Aorta (tissue), 5 donors: ENCODE measurements around the gene FEV. TPM values are rescaled to one million over a fixed set of nuclear protein-coding genes. Genes with fewer than 3 reads are reported as not detected.
A peak's percentile ranks its signal among the peaks of the same experiment; 100 is the strongest.

ENCODE experiments used
- ATAC-seq: fragments of 200-7000 bp; cut with Tn5 transposase; one replicate; pipeline ENCODE4 v1.9.1; 2022; ENCODE audit warnings: moderate library complexity; ENCODE audit not compliant: low FRiP score
- DNase-seq, 2 donors: peaks; one replicate each; pipeline ENCODE4 v3.0.0-alpha.2; 2020
- H3K27ac ChIP-seq, 2 donors: one replicate each; pipeline ENCODE4 v1.5.1; 2013; ENCODE audit warnings: low read length in 2 of 2, mild to moderate bottlenecking in 2 of 2, moderate library complexity in 2 of 2, control low read depth in 1 of 2, inconsistent platforms in 1 of 2, low read depth in 1 of 2
- H3K27me3 ChIP-seq, 2 donors: one replicate each; pipeline ENCODE4 v1.6.1; 2013; ENCODE audit warnings: control low read depth in 1 of 2, low read length in 1 of 2, mild to moderate bottlenecking in 1 of 2, moderate library complexity in 1 of 2; ENCODE audit not compliant: insufficient read depth in 2 of 2, control insufficient read depth in 1 of 2
- H3K36me3 ChIP-seq, 2 donors: one replicate each; pipeline ENCODE4 v1.6.1; 2013; ENCODE audit warnings: control low read depth in 1 of 2, low read length in 1 of 2, mild to moderate bottlenecking in 1 of 2; ENCODE audit not compliant: insufficient read depth in 2 of 2, control insufficient read depth in 1 of 2
- H3K4me1 ChIP-seq, 2 donors: one replicate each; pipeline ENCODE4 v1.6.1; 2013; ENCODE audit warnings: low read length in 2 of 2, control low read depth in 1 of 2, mild to moderate bottlenecking in 1 of 2, moderate library complexity in 1 of 2; ENCODE audit not compliant: insufficient read depth in 2 of 2, control insufficient read depth in 1 of 2
- H3K4me3 ChIP-seq, 2 donors: one replicate each; pipeline ENCODE4 v1.5.1; 2013; ENCODE audit warnings: low read length in 2 of 2, control low read depth in 1 of 2, mild to moderate bottlenecking in 1 of 2
- H3K9me3 ChIP-seq: one replicate; pipeline ENCODE4 v1.6.1; 2013; ENCODE audit warnings: mild to moderate bottlenecking, low read length; ENCODE audit not compliant: control insufficient read depth
- WGBS, 2 donors: extraction: QIAGEN DNeasy Blood & Tissue Kit; methylation state at CpG; one replicate each; pipeline ENCODE4 v1.1.7; 2013; 5-methylcytosine and 5-hydroxymethylcytosine counted together
- intact Hi-C, 2 donors: fragments of 100-400 bp; cut with DNase I; formaldehyde crosslinking; loops; one replicate each; pipeline versions ENCODE4 v1.14.2 to v1.15.0; 2022
- polyA plus RNA-seq, 2 donors: library from polyadenylated mRNA; stranded (reverse); fragments of 200-250 nt; gene quantifications; one replicate each; pipeline ENCODE4 v1.2.3, GENCODE V29; 2013
- total RNA-seq, 2 donors: library from RNA; stranded (reverse); fragmentation: NEBNext Ultra II Directional; extraction: Animal tissue kit (Norgen Biotek cat#: 25700); gene quantifications; one replicate each; pipeline ENCODE4 v1.2.1, GENCODE V29; 2021
- donor health status: healthy with polysubstance abuse.
- donor health status: Bipolar disorder and iron deficiency.
- donor health status: DM: no; HTN: no; CAD: no.
- donor health status: DM: no; HTN: no; CAD: no.
- donor health status: DM: yes; HTN: yes; CAD: no.

The FEV gene
- total and polyA plus RNA-seq, 4 donors, result 1.9 TPM; not detected in 3

- WGBS, 2 donors, result 92 to 95% methylated on average over 7 of the region's 7 CpGs
Observed at GRCh38 chr2:219026946-219027345, 42.0 kb upstream of the FEV start.

DNA sequence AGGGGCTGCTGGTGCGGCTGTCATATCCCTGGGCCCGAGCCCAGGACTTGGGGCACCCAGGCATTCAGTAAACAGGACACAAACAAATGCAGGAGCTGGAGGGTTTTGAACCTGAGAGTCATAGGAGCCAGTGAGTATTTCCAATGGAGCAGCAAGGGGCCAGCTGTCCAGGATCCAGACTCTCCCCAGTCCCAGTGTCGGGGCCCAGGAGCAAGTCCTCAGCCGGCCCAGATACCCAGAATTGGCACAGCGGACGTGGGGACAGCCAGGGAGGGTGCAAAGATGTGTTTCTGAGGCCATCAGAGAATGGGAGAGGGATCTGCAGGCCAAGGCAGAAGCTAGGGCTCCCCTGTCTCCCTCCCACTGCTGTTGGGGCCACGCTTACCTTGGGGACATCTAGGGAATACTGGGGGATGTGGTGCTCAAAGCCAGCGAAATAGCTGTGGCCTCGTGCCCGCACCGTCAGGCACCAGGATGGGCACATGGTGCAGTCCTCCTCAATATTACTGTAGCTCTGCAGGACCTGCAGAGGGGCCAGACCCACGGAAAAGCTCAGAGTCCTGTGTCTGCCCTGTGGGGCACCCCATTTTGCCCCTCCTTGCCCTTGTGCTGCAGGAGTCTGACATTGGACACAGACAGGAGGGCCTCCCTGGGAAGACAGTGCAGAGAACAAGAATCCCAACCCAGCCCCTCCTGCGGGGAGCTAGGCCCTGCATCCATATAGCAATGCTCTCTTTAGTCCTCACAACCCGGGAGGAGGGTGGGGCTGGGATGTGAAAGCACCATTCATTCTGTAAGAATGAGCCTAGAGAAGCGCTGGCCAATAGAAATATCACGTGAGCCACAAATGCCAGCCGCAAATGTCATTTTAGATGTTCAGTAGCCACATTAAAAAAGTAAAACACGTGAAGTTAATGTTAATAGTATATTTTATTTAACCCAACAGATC is 40.9 kb upstream of the FEV start:
- ATAC-seq (no peak), DNase-seq (peak in 1 of 2 donors; percentile 32)
- no peaks in the 10 kb centered on the region for H3K9me3 ChIP-seq
- no peak overlapping the region for H3K27ac ChIP-seq
- WGBS, 2 donors, result 89% methylated on average over 18 of the region's 18 CpGs
- no peaks in the 10 kb centered on the region for H3K27me3 ChIP-seq
- H3K4me1 ChIP-seq, result no peaks in the 10 kb centered on the region
- intact Hi-C loops, result loop anchor here (10.0 kb wide), 1 partner anchor 129 kb away; no protein-coding TSS in a partner anchor
- H3K36me3 ChIP-seq, result no peaks in the 10 kb centered on the region
- H3K4me3 ChIP-seq, result no peak overlapping the region

More at GRCh38 chr2:219026946-219027345, 42.0 kb upstream of the FEV start:
- Histone ChIP-seq H3K27ac (no peak overlapping the region), H3K4me3 (no peak overlapping the region), H3K27me3 (no peaks in the 10 kb centered on the region), H3K36me3 (no peaks in the 10 kb centered on the region), H3K9me3 (no peaks in the 10 kb centered on the region), H3K4me1 (no peaks in the 10 kb centered on the region)
- intact Hi-C loops, result loop anchor here (10.0 kb wide), 1 partner anchor 128 kb away; no protein-coding TSS in a partner anchor
- ATAC-seq (no peak), DNase-seq (peak in 1 of 2 donors; percentile 32)

- ATAC-seq (no peak), DNase-seq (peak in 1 of 2 donors; percentile 54)
- no peaks in the 10 kb centered on the region for H3K36me3 ChIP-seq
- H3K4me3 ChIP-seq, result no peak overlapping the region
- 86 to 89% methylated on average over 11 of the region's 11 CpGs for WGBS, 2 donors
- H3K27me3 ChIP-seq, result no peaks in the 10 kb centered on the region
- intact Hi-C loops, result loop anchor here (10.0 kb wide), 1 partner anchor 131 kb away; no protein-coding TSS in a partner anchor
- no peaks in the 10 kb centered on the region for H3K9me3 ChIP-seq
- no peaks in the 10 kb centered on the region for H3K4me1 ChIP-seq
- no peak overlapping the region for H3K27ac ChIP-seq
Observed at GRCh38 chr2:219024059-219024458, 39.1 kb upstream of the FEV start.

DNA sequence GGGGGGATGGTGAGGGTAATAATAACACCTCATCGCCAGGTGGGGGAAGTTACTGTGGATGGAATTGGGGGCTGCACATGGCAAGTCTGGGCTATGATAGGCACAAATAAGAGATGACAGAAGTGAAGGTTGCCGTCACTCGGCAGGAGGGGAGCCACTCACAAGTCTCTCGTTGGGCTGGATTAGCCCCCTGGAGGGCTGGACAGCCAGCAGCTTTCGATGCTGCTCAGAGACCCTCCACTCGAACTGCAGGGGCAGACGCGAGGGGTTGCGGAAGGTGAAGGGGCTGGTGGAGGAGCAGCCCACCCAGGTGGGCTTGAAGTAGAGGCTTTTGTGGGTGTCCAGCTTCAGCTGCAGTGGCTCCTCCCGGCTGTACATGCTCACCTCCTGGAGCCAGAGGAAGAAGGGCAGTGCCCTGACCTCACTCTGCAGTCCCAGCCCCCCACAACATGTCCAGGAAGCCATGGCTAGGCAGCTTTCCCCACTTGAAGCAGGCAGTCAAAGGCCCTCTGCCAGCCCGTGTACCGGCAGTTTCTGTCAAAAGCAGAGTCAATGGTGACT is 38.1 kb upstream of the FEV start:
- Histone ChIP-seq H3K27ac (no peak overlapping the region), H3K9me3 (no peaks in the 10 kb centered on the region), H3K27me3 (no peaks in the 10 kb centered on the region), H3K4me3 (no peak overlapping the region), H3K36me3 (no peaks in the 10 kb centered on the region), H3K4me1 (no peaks in the 10 kb centered on the region)
- intact Hi-C loops, result loop anchor here (10.0 kb wide), 1 partner anchor 132 kb away; no protein-coding TSS in a partner anchor
- no peak for ATAC-seq
- WGBS, 2 donors, result 88 to 92% methylated on average over 12 of the region's 12 CpGs
- peak in 1 of 2 donors; percentile 40 for DNase-seq

DNA sequence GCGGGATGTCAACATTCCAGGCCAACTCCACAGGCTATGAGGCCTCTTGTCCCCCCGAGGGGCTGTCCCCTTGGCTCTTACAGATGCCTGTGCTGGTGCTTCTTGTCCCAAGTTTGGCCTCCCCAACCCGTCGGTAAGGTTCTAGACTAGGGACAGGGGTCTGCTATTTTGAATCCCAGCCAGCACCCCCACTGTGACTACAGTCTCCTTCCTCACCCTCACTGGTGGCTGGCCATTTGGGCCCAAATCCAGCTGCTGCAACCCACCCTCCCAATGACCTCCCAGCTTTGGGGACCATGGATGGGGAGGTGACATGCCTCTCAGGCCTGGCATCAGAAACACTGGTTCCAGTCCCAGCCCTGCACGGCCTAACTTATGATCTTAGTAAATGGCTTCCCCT is 37.6 kb upstream of the FEV start:
- no peak overlapping the region for H3K4me3 ChIP-seq
- 86 to 94% methylated on average over 5 of the region's 5 CpGs for WGBS, 2 donors
- intact Hi-C loops, result loop anchor here (10.0 kb wide), 1 partner anchor 132 kb away; no protein-coding TSS in a partner anchor
- no peaks in the 10 kb centered on the region for H3K36me3 ChIP-seq
- no peak for ATAC-seq
- H3K4me1 ChIP-seq, result no peaks in the 10 kb centered on the region
- DNase-seq, result peak in 1 of 2 donors; percentile 54
- H3K27ac ChIP-seq, result no peak overlapping the region
- no peaks in the 10 kb centered on the region for H3K27me3 ChIP-seq
- H3K9me3 ChIP-seq, result no peaks in the 10 kb centered on the region

DNA sequence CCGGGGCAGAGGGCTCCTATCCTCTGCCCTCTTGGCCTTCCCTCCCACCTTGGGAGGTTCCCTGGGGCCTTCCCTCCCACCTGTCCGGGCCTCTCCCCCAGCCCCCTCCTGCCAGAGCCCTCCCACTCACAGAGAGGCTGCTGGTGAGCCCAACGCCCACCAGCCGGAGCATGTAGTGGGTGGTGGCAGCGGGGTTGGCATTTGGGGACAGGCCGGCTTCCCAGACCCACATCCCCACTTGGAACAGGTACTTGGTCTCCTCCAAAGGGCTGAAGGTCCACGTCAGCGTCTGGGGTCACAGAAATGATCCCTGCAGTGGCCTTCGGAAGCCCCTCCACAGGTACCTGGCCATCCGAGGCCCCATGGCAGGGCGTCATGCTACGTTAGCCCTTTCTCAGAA is 37.1 kb upstream of the FEV start:
- Histone ChIP-seq H3K4me1 (no peaks in the 10 kb centered on the region), H3K9me3 (no peaks in the 10 kb centered on the region), H3K27ac (no peak overlapping the region), H3K27me3 (no peaks in the 10 kb centered on the region), H3K4me3 (no peak overlapping the region), H3K36me3 (no peaks in the 10 kb centered on the region)
- ATAC-seq (no peak), DNase-seq (peak in 1 of 2 donors; percentile 62)
- intact Hi-C loops, result loop anchor here (10.0 kb wide), 1 partner anchor 133 kb away; no protein-coding TSS in a partner anchor
- WGBS, 2 donors, result 92 to 93% methylated on average over 12 of the region's 12 CpGs

GRCh38 chr2:219021591-219021990 is 36.6 kb upstream of the FEV start:
- H3K27ac ChIP-seq, result no peak overlapping the region
- H3K4me3 ChIP-seq, result no peak overlapping the region
- WGBS, 2 donors, result 91% methylated on average over 9 of the region's 9 CpGs
- H3K36me3 ChIP-seq, result no peaks in the 10 kb centered on the region
- DNase-seq (peak in 1 of 2 donors; percentile 55), ATAC-seq (no peak)
- no peaks in the 10 kb centered on the region for H3K9me3 ChIP-seq
- no peaks in the 10 kb centered on the region for H3K27me3 ChIP-seq
- no peaks in the 10 kb centered on the region for H3K4me1 ChIP-seq
- intact Hi-C loops, result loop anchor here (10.0 kb wide), 1 partner anchor 133 kb away; no protein-coding TSS in a partner anchor

- ATAC-seq (no peak), DNase-seq (peak in 1 of 2 donors; percentile 48)
- intact Hi-C loops, result loop anchor here (10.0 kb wide), 1 partner anchor 134 kb away; no protein-coding TSS in a partner anchor
- no peaks in the 10 kb centered on the region for H3K4me1 ChIP-seq
- WGBS, 2 donors, result 61 to 65% methylated on average over 11 of the region's 11 CpGs
- no peaks in the 10 kb centered on the region for H3K36me3 ChIP-seq
- no peaks in the 10 kb centered on the region for H3K27me3 ChIP-seq
- H3K9me3 ChIP-seq, result no peaks in the 10 kb centered on the region
- no peak overlapping the region for H3K4me3 ChIP-seq
- H3K27ac ChIP-seq, result no peak overlapping the region
Observed at GRCh38 chr2:219020604-219021365, 35.8 kb upstream of the FEV start.
